Cardiac septum (tissue), 1 donor: ENCODE data around the gene SLC12A9. TPM values are rescaled to one million over a fixed set of nuclear protein-coding genes. Genes with fewer than 3 reads are reported as not detected.
A peak's percentile ranks its signal among the peaks of the same experiment; 100 is the strongest.

Experiments used
- DNase-seq: peaks from one replicate; pipeline ENCODE4 v3.0.0-alpha.2; 2020; ENCODE audit warnings: low spot score
- intact Hi-C: fragments of 100-400 bp; cut with DNase I; formaldehyde crosslinking; loops from one replicate; pipeline ENCODE4 v1.14.0; 2022
- total RNA-seq: library from RNA; stranded (reverse); fragmentation: NEBNext Ultra II Directional; extraction: Animal tissue kit (Norgen Biotek cat#: 25700); gene quantifications from one replicate; pipeline ENCODE4 v1.2.1, GENCODE V29; 2021
- donor health status: DM: no; HTN: no; CAD: no.

SLC12A9 gene
- total RNA-seq, 1 donor from 2014 or later, result 6.9 TPM

DNA sequence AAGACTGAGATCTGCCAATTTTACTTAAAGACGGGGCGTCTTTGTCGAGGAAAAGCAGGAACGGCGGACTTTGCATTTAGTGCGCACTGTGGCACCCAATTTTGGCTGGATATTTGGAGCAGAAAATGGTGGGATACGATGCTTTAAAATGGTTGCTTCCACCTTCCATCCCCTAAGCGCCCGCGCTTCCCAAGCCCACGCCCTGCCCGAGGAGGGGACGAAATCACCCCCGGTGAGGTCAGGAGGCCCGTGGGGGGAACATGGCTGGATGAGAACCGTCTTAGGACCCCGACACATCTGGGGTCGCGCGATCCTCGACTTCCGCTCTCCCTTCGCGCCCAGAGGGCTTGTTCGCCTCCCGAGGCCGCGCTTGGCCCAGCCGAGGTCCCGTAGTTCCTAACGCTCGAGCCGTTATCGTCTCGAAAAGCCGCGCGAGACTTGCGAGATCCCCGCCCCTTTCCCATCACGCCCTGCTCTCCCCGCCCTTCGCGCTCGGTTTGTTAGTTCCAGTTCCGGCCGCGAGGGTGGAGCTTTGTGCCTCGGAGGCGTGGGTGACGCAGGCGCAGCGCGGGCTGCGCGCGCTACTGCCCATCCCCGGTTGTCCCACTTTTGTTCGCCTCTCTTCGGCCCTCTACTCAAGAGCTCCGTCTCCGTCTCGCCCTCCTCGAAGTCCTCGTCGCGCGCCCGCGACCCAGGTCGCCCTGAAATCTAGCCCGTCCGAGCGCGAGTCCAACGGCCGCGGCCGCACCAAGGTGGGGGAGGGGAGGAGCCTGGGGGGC is 22.3 kb downstream of the SLC12A9 start, which contains the start of gene SRRT:
SRRT (plus strand) TSS at position 527 of the 779 bp plus-strand sequence. CDS start 488 bp downstream, outside the sequence.
- DNase-seq, result peak; percentile 99
- intact Hi-C loops, result loop anchor here (5.0 kb wide), 1 partner anchor 167 kb away; the partner anchor contains the start of gene POP7

DNA sequence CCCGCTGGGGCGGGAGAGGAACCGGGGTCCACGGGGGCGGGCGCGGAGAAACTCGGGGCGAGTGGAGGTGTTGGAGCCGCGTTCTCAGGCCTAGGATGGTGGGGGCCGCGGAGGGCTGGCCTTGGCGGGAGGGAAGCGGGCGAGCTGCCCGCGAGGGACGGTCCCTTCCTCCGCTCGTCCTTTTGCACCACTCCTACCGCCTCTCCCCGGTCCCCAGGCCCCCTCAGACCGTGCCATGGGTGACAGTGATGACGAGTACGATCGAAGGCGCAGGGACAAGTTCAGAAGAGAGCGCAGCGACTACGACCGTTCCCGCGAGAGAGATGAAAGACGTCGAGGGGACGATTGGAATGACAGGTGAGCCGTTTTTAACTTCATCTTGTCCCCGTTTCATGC is 22.8 kb downstream of the SLC12A9 start:
- intact Hi-C loops, result no loop called here
- DNase-seq, result no peak

DNA sequence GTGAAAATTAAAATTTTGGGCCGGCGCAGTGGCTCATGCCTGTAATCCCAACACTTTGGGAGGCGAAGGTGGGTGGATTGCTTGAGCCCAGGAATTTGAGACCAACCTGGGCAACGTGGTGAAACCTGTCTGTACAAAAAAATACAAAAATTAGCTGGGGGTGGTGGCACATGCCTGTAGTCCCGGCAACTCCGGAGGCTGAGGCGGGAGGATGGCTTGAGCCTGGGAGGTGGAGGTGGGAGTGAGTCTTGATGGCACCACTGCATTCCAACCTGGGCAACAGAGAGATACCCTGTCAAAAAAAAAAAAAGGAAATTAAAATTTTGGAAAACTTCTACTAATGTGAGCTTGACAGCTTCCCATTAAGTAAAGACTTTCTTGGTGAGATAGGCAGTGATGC is 25.5 kb downstream of the SLC12A9 start:
- intact Hi-C loops, result no loop called here

DNA sequence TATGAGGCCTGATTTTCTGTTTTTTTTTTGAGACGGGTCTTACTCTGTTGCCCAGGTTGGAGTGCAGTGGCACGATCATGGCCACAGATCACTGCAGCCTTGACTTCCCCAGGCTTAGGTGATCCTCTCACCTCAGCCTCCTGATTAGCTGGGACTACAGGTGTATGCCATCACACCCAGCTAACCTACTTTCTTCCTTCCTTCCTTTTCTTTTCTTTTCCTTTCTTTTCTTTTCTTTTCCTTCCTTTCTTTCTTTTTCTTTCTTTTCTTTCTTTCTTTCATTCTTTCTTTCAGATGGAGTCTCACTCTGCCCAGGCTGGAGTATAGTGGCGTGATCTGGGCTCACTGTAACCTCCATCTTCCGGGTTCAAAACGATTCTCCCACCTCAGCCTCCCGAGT is 26.2 kb downstream of the SLC12A9 start:
- intact Hi-C loops, result no loop called here
- DNase-seq, result no peak

More for the DNA sequence above, 25.5 kb downstream of the SLC12A9 start:
- DNase-seq, result no peak

DNA sequence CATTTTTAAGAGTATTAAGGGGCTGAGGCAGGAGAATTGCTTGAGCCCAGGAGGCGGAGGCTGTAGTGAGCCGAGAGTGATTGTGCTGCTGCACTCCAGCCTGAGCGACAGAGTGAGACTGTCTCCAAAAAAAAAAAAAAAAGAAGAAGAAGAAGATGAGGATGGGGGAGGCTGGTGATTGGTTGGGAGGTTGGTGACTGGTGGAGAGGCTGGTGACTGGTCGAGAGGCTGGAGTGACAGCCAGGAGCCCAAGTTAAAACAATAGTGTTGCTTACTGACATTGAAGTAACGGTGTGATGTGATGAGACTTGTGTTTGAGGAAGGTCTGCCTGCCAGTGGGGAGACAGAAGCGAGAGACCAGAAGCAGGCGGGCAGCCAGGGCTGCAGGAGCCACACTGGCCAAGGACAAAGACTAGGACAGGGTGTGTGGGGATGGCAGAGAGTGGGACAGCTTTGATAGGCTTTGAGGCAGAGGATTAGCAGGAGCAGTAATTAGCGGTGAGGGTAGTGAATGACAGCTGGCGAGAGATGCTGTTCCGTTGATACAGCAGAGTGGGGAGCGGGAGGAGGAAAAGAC is 27.3 kb downstream of the SLC12A9 start:
- no peak for DNase-seq

DNA sequence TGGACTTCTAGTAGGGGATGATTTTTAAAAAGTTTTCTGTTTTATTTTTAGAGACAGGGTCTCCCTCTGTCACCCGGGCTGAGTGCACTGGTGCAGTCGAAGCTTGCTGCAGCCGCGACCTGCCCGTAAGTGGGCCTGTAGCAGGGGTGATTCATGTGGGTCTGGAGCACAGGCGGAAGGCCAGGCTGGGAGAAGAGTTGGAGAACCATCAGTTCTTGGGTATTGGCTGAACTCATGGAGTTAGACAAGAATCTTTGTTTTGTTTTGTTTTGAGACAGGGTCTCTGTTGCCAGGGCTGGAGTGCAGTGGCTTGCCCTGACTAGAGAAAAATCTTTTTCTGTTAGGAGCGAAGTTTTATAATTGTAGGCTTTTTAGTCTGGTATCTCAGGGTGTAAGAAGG is 28.1 kb downstream of the SLC12A9 start:
- no peak for DNase-seq
- intact Hi-C loops, result no loop called here

More for the DNA sequence above, 27.3 kb downstream of the SLC12A9 start:
- intact Hi-C loops, result no loop called here

DNA sequence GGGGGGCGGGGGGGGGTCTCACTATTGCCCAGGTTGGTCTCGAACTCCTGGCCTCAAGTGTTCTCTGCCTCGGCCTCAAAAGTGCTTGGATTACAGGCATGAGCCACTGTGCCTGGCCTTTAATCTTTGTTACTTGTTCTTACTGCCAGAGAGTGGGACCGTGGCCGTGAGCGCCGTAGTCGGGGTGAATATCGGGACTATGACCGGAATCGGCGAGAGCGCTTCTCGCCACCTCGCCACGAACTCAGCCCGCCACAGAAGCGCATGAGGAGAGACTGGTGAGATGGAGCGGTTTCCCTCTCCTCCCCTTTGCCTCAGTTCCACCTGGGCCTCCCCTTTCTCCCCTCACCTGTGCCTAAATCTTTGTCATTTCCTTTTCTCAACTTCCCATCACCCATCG is 28.6 kb downstream of the SLC12A9 start:
- intact Hi-C loops, result no loop called here
- DNase-seq, result no peak

DNA sequence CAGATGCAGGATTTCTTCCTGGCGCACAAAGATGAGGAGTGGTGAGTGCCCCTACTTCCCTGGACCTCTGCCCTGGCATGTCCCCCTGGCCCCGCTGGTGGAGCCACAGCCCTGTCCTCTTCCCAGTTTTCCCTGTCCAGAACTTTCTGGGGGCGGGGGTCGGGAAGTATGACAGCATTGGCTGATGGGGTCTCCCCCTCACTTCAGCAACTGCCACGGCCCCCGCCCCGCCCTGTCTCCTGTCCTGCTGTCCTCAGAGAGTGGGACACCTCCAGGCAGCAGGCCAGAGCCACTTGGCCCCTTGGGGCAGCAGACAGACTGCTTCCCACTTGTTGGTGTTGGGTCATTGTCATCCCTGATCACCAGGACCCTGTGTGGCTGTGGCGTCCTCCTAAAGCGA is 29.7 kb downstream of the SLC12A9 start:
- intact Hi-C loops, result no loop called here
- no peak for DNase-seq

DNA sequence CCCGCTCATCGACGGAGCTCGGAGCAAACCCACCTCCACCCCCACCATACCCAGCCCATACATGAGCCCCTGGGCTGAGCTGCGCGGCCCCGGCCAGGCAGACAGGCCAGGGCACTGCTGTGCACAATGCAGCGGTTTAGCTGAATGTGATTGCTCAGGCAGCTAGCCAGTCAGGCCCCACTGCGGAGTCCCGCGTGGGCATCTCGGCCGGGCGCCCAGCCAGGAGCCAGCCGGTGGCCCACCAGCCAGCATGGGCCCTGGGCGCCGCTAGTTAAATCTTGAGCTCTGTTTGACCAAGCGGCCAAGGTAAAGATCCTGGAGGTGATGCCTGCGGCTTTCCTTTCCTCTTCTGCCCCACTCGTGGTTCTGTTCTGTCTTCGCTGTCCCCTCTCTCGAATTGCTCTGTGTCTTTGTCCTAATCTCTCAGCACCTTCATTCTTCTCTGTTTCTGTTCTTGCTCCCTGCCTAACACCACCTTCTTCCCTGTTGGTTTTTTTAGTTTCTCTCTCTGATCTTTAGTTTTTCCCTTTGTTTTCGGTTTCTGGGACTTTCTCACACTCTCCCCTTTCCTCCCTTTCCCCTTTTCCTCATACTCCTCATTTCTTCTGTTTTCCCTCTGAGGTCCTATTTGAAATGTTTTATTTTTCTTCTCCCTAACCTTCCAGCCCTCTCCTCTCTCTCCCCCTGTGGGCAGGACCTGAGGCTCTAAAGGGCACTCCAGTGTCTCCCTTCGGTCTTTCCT is 30.4 kb downstream of the SLC12A9 start:
- no peak for DNase-seq
- intact Hi-C loops, result no loop called here

DNA sequence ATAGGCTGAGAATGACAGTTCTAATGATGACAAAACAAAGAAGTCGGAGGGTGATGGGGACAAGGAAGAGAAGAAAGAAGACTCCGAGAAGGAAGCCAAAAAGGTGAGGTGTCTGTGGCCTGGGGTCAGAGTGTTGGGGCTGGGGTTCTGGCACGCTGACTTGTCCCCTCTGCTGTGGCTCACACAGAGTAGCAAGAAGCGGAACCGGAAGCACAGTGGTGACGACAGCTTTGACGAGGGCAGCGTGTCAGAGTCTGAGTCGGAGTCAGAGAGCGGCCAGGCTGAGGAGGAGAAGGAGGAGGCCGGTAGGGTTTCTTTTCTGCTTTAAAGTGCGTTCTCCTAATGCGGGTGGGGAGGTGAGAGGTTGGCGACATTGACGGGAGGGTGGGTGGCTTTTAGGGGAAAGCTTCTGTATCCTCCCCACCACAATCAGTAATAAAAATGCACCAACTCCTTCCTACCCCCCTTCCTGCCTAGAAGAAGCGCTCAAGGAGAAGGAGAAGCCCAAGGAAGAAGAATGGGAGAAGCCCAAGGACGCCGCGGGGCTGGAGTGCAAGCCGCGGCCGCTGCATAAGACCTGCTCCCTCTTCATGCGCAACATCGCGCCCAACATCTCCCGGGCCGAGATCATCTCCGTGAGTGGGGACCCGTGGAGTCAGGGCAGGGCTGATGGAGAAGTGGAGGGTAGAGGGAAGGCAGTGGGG is 32.4 kb downstream of the SLC12A9 start:
- intact Hi-C loops, result no loop called here
- DNase-seq, result no peak

DNA sequence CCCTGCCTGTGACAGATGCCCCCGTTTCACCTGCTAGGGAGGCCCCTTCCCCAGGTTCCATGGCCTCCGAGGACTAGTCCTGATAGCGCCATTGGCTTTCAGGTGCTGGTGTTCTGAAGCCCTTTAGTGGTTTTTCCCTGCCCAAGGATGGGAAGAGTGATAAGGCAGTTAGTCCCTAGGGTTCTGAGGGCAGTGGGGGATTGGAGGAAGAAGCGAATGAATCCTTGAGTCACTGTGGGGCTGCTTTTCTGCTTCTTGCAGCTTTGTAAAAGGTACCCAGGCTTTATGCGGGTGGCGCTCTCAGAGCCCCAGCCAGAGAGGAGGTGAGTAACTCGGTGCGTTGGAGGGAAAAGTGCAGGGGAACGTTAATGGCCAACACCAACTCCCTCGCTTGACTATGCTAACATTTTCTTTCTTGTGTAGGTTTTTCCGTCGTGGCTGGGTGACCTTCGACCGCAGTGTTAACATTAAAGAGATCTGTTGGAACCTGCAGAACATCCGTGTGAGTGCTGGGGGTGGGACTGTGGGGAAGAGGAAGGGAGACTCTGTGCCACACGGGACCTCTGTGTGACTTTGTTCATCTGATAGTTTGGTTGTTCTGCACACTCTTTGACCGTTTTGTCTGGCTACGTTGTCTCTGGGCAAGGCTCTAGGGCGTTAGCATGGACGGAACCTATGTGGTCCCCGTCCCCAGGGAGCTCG is 33.1 kb downstream of the SLC12A9 start:
- no peak for DNase-seq
- intact Hi-C loops, result no loop called here

DNA sequence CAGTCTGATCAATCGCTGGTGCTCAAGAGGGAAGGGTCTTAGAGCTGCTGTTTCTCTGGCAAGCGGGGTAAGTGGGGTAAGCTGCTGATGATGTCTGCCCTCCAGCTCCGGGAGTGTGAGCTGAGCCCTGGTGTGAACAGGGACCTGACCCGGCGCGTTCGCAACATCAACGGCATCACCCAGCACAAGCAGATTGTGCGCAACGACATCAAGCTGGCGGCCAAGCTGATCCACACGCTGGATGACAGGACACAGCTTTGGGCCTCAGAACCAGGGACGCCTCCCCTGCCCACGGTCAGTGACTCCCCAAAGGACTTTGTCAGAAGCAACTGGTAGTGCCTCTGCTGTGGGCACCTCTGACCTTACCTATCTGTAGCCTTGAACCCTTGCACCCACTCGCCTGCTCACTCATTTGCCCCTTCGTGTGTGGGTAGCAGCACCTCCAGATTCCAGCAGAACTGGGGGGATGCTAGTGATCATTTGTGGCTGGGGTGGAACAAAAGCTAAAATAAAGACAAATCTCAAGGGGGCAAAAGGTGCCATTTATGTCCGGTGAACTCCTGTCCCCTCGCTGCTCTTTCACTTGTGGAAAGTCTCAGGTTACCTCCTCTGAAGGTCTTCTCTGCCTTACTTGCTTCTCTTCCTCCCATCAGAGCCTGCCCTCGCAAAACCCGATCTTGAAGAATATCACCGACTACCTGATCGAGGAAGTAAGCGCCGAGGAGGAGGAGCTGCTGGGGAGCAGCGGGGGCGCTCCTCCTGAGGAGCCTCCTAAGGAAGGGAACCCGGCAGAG is 33.8 kb downstream of the SLC12A9 start:
- intact Hi-C loops, result no loop called here

DNA sequence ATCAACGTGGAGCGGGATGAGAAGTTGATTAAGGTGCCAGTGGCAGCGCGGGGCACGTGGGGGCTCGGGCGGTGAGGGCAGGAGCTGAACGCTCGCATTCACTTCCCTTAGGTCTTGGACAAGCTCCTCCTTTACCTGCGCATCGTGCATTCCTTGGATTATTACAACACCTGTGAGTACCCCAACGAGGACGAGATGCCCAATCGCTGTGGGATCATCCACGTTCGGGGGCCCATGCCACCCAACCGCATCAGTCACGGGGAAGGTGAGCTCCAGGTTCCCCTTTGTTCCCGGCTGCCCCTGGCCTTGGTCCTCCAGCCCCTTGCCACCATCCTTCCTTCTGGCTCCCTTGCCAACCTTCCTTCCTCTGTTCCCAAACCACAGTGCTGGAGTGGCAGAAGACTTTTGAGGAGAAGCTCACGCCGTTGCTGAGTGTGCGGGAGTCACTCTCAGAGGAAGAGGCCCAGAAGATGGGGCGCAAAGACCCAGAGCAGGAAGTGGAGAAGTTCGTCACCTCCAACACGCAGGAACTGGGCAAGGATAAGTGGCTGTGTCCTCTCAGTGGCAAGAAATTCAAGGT is 34.5 kb downstream of the SLC12A9 start:
- intact Hi-C loops, result no loop called here
- no peak for DNase-seq

More for the DNA sequence above, 33.8 kb downstream of the SLC12A9 start:
- DNase-seq, result no peak

DNA sequence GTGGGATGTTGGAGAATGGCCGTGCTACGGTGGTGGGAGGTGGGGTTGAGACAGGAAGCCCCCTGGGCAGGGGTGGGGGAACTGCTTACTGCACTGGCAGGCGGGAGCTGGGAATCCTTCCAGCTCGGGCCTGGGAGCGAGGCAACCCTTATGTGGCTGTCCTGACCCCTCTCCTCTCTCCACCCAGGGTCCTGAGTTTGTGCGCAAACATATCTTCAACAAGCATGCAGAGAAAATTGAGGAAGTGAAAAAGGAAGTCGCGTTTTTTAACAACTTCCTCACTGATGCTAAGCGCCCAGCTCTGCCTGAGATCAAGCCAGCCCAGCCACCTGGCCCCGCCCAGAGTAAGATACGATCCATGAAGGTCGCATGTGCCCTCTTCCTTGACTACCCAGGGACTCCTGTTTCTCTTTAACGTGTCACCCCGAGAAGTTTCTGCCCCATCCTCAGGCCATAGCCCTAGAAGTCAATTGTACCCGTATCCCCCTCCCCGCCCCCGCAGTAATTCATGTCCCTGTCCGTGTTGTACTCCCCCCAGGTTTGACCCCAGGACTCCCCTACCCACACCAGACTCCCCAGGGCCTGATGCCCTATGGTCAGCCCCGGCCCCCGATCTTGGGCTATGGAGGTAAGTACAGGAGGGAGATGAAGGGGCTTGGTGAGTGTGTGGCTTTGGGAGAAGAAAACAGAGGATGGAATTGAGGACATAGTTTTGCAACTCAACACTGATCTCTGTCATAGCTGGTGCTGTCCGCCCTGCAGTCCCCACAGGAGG is 35.2 kb downstream of the SLC12A9 start:
- no peak for DNase-seq
- intact Hi-C loops, result no loop called here

DNA sequence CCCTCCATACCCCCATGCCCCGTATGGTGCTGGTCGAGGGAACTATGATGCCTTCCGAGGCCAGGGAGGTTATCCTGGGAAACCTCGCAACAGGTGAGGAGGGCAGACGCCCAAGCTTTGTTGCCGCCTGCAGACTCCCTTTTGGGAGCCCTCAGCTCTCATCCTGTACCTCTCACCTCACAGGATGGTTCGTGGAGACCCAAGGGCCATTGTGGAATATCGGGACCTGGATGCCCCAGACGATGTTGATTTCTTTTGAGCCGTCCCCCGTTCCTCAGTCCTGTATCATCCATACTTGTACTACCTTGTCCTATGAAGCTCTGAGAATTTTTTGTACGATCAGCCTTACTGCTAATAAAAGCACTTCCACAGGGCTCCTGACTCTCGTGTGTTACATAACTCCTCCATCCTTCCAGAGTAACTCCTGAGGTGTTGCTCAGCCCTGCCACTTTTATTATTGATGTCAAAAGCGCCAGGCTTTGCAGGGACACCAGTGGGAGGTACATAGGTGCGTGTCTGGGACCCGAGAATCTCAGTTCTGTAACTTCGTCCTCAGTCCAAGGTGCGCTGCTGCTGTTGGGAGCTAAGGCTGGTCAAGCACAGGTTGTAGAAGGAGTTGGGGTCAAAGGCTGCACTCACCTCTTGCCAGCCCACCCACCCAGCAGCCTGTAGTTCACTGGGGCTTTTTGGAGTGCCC is 35.9 kb downstream of the SLC12A9 start:
- intact Hi-C loops, result no loop called here
- DNase-seq, result no peak

DNA sequence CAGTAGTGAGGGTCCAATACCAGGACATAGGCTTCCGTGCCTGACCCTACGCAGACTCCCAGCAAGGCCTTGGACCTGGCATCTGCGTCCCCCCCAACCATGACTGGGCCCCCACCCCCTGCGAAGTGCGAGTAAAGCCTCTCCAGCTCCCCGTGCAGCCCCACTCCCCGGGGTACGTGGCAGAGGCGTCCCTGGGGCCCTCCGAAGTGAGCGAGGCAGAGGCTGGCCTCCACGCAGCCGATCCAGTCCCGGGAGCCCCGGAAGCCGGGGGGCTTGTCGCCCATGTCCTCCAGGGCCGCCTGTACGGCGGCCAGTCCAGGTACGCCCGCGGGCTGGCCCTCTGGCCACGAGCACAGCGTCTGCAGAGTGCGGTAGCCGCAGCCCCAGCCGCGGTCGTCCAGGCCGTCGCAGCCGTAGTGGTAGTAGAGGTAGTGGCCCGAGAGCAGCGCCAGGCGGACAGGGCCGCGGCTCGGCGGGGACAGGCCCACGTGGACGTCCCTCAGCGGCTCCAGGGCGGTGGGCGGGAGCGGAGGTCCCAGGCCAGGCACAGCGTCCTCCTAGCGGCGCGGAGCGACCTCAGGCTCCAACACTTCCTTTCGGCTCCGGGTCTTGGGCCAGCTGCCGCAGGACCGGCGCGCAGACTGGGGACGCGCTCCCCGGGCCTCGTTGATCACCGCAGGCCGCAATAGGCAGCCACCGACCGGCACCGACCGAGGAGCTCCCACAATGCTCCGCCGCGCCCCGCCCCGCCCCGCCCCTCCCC is 36.7 kb downstream of the SLC12A9 start, which contains the start of gene UFSP1:
UFSP1 (minus strand) TSS at position 728 of the 763 bp plus-strand sequence; CDS start at position 284, 444 bp downstream.
- intact Hi-C loops, result no loop called here

More for the DNA sequence above, 36.7 kb downstream of the SLC12A9 start, which contains the start of gene UFSP1:
- DNase-seq, result no peak
